D721Med (cell line): ENCODE data around the gene PI16.

Experiments used
- DNase-seq: peaks from one replicate; pipeline ENCODE4 v3.0.0; 2011; ENCODE audit warnings: low spot score; ENCODE audit not compliant: insufficient read length
- FAIRE-seq: peaks from 2 replicates; lab custom pipeline; 2011; peaks lifted over from hg19 to GRCh38; lab: Jason Lieb, UNC
- CTCF ChIP-seq: IDR thresholded peaks from 2 replicates; pipeline ENCODE4 v1.5.1; 2012; ENCODE audit warnings: mild to moderate bottlenecking, control low read depth; ENCODE audit not compliant: insufficient read depth; ENCODE audit errors: missing control alignments

Gene PI16

GRCh38 chr6:36963451-36964290 is 9.1 kb downstream of the PI16 start:
- FAIRE-seq (no peak), DNase-seq (no peak)
- no peak for TF ChIP-seq CTCF

GRCh38 chr6:36964349-36964748 is 9.8 kb downstream of the PI16 start:
- no peak for FAIRE-seq
- TF ChIP-seq CTCF, result no peak
- DNase-seq, result no peak

GRCh38 chr6:36964908-36965307 is 10.4 kb downstream of the PI16 start:
- FAIRE-seq, result no peak
- no peak for DNase-seq
- TF ChIP-seq CTCF, result no peak

GRCh38 chr6:36967301-36967700 is 12.8 kb downstream of the PI16 start:
- FAIRE-seq (no peak), DNase-seq (no peak)
- TF ChIP-seq CTCF, result no peak

- TF ChIP-seq CTCF, result no peak
- no peak for DNase-seq
- no peak for FAIRE-seq
Observed at GRCh38 chr6:36967757-36968156, 13.2 kb downstream of the PI16 start.

- no peak for DNase-seq
Observed at GRCh38 chr6:36968266-36968977, 13.9 kb downstream of the PI16 start.

More at GRCh38 chr6:36968266-36968977, 13.9 kb downstream of the PI16 start:
- TF ChIP-seq CTCF, result no peak
- no peak for FAIRE-seq
